Urinary bladder (tissue), 4 donors: ENCODE measurements around the gene L3MBTL4. TPM values are rescaled to one million over a fixed set of nuclear protein-coding genes. Genes with fewer than 3 reads are reported as not detected.

ENCODE experiments used
- DNase-seq: peaks from one replicate; pipeline ENCODE4 v3.0.0-alpha.2; 2015; ENCODE audit errors: extremely low spot score
- H3K27ac ChIP-seq: one replicate; pipeline ENCODE4 v1.5.1; 2013; ENCODE audit warnings: low read depth, mild to moderate bottlenecking, moderate library complexity
- H3K36me3 ChIP-seq: one replicate; pipeline ENCODE4 v1.6.1; 2013; ENCODE audit warnings: mild to moderate bottlenecking, moderate library complexity; ENCODE audit not compliant: insufficient read depth
- H3K4me1 ChIP-seq: one replicate; pipeline ENCODE4 v1.6.1; 2013; ENCODE audit warnings: mild to moderate bottlenecking, moderate library complexity; ENCODE audit not compliant: insufficient read depth
- H3K4me3 ChIP-seq: one replicate; pipeline ENCODE4 v1.5.1; 2013; ENCODE audit warnings: low read depth, low read length
- WGBS: extraction: QIAGEN DNeasy Blood & Tissue Kit; methylation state at CpG from one replicate; pipeline ENCODE4 v1.1.7; 2013; 5-methylcytosine and 5-hydroxymethylcytosine counted together
- polyA plus RNA-seq: library from polyadenylated mRNA; stranded (reverse); fragments of 200-250 nt; gene quantifications from one replicate; pipeline ENCODE4 v1.2.3, GENCODE V29; 2013
- total RNA-seq: library from RNA; depleted of rRNA; stranded (reverse); fragments of >200 nt; gene quantifications from one replicate; pipeline ENCODE4 v1.2.3, GENCODE V29; 2014
- donor health status: healthy with polysubstance abuse.
- donor health status: healthy.

L3MBTL4 gene
- total and polyA plus RNA-seq, 2 donors: 0.98 to 6.7 TPM

GRCh38 chr18:6013171-6013810 lies 401.4 kb downstream of the L3MBTL4 start:
- H3K4me1 ChIP-seq: peaks cover under 1% of the 10 kb centered on the region
- no peak overlapping the region for H3K27ac ChIP-seq
- no peaks in the 10 kb centered on the region for H3K36me3 ChIP-seq
- DNase-seq: no peak
- WGBS: 79% methylated on average over 11 of the region's 11 CpGs
- no peak overlapping the region for H3K4me3 ChIP-seq

GRCh38 chr18:6010921-6011320 lies 403.8 kb downstream of the L3MBTL4 start:
- no peak for DNase-seq
- H3K4me1 ChIP-seq: peaks cover 1% of the 10 kb centered on the region
- WGBS: 96% methylated on average over 1 of the region's 1 CpG
- H3K27ac ChIP-seq: no peak overlapping the region
- no peaks in the 10 kb centered on the region for H3K36me3 ChIP-seq
- no peak overlapping the region for H3K4me3 ChIP-seq

- Histone ChIP-seq H3K36me3 (no peaks in the 10 kb centered on the region), H3K4me1 (peaks cover 1% of the 10 kb centered on the region), H3K4me3 (no peak overlapping the region), H3K27ac (no peak overlapping the region)
- DNase-seq: no peak
- WGBS: 46% methylated on average over 5 of the region's 5 CpGs
These were observed 404.4 kb downstream of the L3MBTL4 start for GRCh38 chr18:6010284-6010683.

GRCh38 chr18:6009756-6010155 lies 405.0 kb downstream of the L3MBTL4 start:
- DNase-seq: no peak
- Histone ChIP-seq H3K4me1 (peaks cover 1% of the 10 kb centered on the region), H3K27ac (no peak overlapping the region), H3K4me3 (no peak overlapping the region), H3K36me3 (no peaks in the 10 kb centered on the region)
- 71% methylated on average over 4 of the region's 4 CpGs for WGBS

- peaks cover 1% of the 10 kb centered on the region for H3K4me1 ChIP-seq
- 93% methylated on average over 3 of the region's 3 CpGs for WGBS
- no peaks in the 10 kb centered on the region for H3K36me3 ChIP-seq
- no peak for DNase-seq
- no peak overlapping the region for H3K27ac ChIP-seq
- no peak overlapping the region for H3K4me3 ChIP-seq
These were observed 410.0 kb downstream of the L3MBTL4 start for GRCh38 chr18:6004683-6005082.

GRCh38 chr18:6004119-6004518 lies 410.6 kb downstream of the L3MBTL4 start:
- H3K36me3 ChIP-seq: no peaks in the 10 kb centered on the region
- no peak overlapping the region for H3K27ac ChIP-seq
- 62% methylated on average over 3 of the region's 3 CpGs for WGBS
- H3K4me3 ChIP-seq: no peak overlapping the region
- DNase-seq: no peak
- H3K4me1 ChIP-seq: peaks cover 1% of the 10 kb centered on the region

GRCh38 chr18:6001867-6002266 lies 412.8 kb downstream of the L3MBTL4 start:
- DNase-seq: no peak
- H3K36me3 ChIP-seq: no peaks in the 10 kb centered on the region

GRCh38 chr18:5998907-5999306 lies 415.8 kb downstream of the L3MBTL4 start:
- H3K27ac ChIP-seq: no peak overlapping the region
- no peaks in the 10 kb centered on the region for H3K4me1 ChIP-seq
- no peaks in the 10 kb centered on the region for H3K36me3 ChIP-seq
- DNase-seq: no peak
- H3K4me3 ChIP-seq: no peak overlapping the region

More at GRCh38 chr18:6001867-6002266, 412.8 kb downstream of the L3MBTL4 start:
- WGBS: 79% methylated on average over 2 of the region's 2 CpGs
- Histone ChIP-seq H3K27ac (no peak overlapping the region), H3K4me1 (no peaks in the 10 kb centered on the region), H3K4me3 (no peak overlapping the region)

GRCh38 chr18:5998166-5998881 lies 416.4 kb downstream of the L3MBTL4 start:
- Histone ChIP-seq H3K4me1 (no peaks in the 10 kb centered on the region), H3K27ac (no peak overlapping the region), H3K36me3 (no peaks in the 10 kb centered on the region), H3K4me3 (no peak overlapping the region)
- 75% methylated on average over 7 of the region's 7 CpGs for WGBS
- no peak for DNase-seq

GRCh38 chr18:5997361-5997760 lies 417.4 kb downstream of the L3MBTL4 start:
- no peaks in the 10 kb centered on the region for H3K36me3 ChIP-seq
- H3K4me3 ChIP-seq: no peak overlapping the region
- 61% methylated on average over 1 of the region's 1 CpG for WGBS
- no peaks in the 10 kb centered on the region for H3K4me1 ChIP-seq
- no peak overlapping the region for H3K27ac ChIP-seq
- DNase-seq: no peak

GRCh38 chr18:5995626-5996025 lies 419.1 kb downstream of the L3MBTL4 start:
- DNase-seq: no peak
- no peaks in the 10 kb centered on the region for H3K4me1 ChIP-seq
- no peak overlapping the region for H3K4me3 ChIP-seq
- 71% methylated on average over 4 of the region's 4 CpGs for WGBS
- no peaks in the 10 kb centered on the region for H3K36me3 ChIP-seq
- H3K27ac ChIP-seq: no peak overlapping the region

GRCh38 chr18:5993938-5994337 lies 420.8 kb downstream of the L3MBTL4 start:
- H3K27ac ChIP-seq: no peak overlapping the region
- H3K4me1 ChIP-seq: no peaks in the 10 kb centered on the region
- H3K36me3 ChIP-seq: no peaks in the 10 kb centered on the region
- H3K4me3 ChIP-seq: no peak overlapping the region
- 83% methylated on average over 9 of the region's 9 CpGs for WGBS
- DNase-seq: no peak

GRCh38 chr18:5992381-5992780 lies 422.3 kb downstream of the L3MBTL4 start:
- 93% methylated on average over 7 of the region's 7 CpGs for WGBS
- Histone ChIP-seq H3K36me3 (no peaks in the 10 kb centered on the region), H3K4me1 (no peaks in the 10 kb centered on the region), H3K4me3 (no peak overlapping the region), H3K27ac (no peak overlapping the region)
- no peak for DNase-seq

GRCh38 chr18:5987249-5987648 lies 427.5 kb downstream of the L3MBTL4 start:
- WGBS: 60% methylated on average over 5 of the region's 5 CpGs
- no peak overlapping the region for H3K27ac ChIP-seq
- DNase-seq: no peak
- H3K36me3 ChIP-seq: no peaks in the 10 kb centered on the region
- H3K4me3 ChIP-seq: no peak overlapping the region
- no peaks in the 10 kb centered on the region for H3K4me1 ChIP-seq
